DMS114 treated with DMSO at 0.1 percent for 48 hours (cell line): ENCODE data around the gene FXYD5.
"Not testable (repeated sequence)": the region's sequence is repeated elsewhere in the genome, so short reads cannot be mapped to it uniquely, and the experiment has no call there.

Source experiments
- DNase-seq: peaks from one replicate; lab custom pipeline; 2025; ENCODE audit not compliant: unreplicated experiment; lab: John Stamatoyannopoulos, UW

Gene FXYD5

DNA sequence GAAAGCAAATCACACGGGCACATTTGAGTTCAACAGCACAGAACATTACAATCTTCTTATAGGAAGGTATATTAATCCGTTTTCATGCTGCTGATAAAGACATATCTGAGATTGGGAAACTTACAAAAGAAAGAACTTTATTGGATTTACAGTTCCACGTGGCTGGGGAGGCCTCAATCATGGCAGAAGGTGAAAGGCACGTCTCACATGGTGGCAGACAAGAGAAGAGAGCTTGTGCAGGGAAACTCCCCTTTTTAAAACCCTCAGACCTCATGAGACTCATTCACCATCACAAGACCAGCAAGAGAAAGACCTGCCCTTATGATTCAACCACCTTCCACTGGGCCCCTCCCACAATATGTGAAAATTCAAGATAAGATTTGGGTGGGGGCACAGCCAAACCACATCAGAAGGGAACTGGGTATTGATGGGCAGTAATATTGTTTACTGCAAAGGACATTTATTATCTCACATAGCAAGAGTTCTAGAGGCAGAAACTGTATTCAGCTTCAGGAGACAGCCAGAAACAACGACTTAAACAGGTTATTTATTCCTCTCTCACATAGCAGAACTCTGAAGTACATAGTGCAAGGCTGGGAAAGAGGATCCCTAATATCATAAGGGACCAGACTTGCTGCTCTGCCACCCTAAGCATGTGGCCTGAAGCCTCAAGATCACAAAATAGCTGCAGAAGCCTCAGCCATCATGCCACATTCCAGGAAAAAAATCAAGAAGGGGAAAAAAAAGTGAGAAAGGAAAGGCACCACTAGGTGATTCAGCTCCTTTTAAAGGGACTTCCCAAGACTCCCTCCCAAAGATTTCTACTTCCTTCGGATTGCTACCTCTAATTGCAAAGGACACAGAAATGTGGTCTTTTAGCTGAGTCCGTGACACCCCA is 23.1 kb downstream of the FXYD5 start:
- DNase-seq = no peak

DNA sequence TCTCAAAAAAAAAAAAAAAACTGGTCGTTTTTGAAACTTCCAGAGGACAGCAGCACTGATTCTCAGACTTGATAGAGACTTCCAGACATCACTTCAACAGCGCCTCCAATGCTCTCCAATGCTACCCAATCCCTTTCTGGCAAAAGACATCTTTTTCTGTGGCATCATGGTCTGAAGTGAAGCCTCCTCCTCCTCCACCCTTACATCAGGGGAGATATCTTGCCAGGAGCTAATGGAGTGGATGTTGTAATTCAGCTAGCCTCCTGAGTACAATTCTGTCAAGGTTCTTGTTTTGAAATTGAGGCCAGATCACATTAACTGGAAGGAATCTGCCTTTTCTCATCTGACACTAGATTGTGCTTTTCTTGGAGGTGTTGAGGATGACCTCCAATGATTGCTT is 24.2 kb downstream of the FXYD5 start:
- DNase-seq = no peak

DNA sequence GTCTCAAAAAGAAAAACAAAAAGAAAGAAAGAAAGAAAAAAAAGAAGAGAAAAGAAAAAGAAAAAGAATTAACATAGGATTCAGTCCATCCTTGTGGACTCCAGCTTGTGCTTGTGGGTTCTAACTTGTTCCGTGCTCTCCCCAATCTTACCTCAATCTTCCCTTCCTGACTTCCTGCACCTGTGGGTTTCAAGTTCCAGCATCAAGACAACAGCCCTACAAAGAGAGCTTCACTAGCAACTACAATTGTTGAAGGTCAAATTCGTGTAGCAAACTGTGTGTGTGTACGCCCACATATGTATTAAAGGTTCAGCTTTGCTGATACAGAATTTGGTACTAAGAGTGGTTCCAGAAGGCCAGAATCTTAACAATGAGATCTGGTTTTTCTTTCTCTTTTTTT is 25.3 kb downstream of the FXYD5 start:
- DNase-seq = no peak

DNA sequence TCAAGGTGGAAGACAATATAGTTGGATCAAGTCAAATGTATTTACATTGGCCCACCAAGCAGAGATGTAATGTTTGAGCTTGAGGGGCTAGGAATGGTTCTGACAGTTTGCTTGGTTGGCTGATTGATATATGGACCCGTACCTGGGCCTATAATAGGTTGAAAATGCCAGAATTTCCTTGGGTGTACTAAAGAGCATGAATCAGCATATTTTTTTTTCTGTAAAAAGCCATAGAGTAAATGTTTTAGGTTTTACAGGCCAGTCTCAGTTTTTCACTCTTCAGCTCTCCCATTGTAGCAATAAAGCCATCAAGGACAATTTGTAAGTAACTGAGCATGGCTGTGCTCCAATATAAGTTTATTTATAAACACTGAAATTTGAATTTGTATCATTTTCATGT is 26.9 kb downstream of the FXYD5 start:
- DNase-seq = no peak

DNA sequence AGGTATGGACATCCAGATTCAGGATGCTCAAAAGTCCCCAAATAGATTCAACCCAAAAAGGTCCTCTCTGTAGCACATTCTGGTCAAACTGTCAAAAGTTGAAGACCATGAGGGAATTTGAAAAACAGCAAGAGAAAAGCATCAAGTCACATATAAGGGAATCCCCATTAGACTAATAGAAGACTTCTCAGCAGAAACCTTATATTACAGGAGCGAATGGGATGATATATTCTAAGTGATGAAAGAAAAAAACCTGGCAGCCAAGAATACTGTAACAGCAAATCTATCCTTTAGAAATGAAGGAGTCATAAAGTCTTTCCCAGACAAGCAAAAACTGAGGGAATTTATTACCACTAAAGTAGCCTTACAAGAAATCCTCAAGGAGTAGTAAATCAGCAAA is 29.7 kb downstream of the FXYD5 start:
- no peak for DNase-seq

DNA sequence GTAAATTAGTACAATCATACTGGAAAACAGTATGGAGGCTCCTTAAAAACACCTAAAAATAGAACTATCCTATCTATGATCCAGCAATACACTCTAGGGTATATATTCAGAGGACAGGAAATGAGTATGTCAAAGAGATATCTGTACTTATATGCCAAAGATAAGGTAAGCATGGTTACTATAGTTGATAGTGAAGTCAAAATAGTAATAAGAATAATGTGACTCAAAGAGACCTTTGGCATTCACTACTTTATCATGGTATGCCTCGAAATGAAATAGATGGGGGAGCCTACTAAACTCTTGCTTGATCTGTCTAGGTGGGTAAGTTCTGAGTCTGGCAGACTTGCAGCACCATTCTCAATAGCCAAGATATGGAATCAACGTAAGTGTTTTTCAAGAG is 30.3 kb downstream of the FXYD5 start:
- DNase-seq = no peak

DNA sequence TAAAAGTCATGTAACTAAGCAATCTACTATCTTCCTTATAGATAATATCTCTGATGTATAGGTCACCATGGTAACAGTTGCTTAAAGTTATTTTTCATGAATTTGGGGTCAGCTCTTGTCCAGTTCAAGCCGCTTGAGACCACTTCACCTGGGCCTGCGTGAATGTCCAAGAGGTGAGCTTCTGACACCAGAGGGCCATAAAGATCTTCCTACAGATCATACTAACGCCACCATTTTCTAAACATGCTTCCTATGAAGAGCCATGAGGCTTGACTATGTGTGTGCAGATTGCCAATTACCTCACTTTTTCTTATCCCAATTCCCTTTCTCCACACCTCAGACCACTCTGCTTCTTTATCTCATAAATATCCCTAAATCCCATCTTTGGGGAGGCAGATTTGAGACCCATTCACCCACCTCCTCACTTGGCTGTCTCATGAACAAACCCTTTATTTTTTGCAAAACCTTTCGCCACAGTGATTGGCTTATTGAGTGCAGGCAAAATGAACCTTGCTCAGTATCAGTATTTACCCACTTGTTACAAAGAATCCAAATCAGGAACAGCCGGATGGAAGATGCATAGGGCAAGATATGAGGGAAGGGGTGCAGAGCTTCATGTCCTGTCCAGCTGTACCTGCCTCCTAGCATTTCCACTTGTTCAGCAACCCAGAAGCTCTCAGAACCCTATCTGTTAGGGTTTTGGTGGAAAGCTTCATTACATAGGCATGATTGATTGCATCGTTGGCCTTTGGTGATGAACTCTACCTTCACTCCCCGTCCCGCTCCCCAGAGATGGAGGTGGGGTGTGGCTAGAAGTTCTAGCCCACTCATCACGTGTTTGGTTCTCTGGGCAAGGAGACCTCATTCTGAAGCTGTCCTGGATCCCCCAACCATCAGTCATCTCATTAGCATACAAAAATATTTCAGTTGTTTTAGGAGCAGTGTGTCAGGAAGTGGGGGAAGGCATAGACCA is 39.8 kb downstream of the FXYD5 start:
- DNase-seq = no peak

DNA sequence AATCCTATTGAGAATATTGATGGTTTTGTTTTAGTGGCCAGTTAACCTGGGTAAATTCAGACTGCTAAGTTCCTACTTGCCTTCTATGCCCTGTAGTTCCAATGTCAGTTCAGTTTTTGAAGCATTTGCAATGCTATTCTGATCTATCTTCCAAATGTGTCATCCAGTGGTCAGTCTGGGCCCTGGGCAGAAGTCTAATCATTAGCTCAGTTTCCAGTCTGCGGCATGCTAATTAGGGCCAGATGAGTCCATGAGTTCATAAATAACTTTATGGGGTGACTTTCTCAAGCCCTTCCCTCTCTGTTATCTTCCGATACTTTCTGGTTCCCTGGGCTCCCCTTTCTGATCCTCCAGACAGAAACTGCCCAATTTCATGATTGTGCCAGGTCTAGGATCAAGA is 41.3 kb downstream of the FXYD5 start:
- DNase-seq = no peak

DNA sequence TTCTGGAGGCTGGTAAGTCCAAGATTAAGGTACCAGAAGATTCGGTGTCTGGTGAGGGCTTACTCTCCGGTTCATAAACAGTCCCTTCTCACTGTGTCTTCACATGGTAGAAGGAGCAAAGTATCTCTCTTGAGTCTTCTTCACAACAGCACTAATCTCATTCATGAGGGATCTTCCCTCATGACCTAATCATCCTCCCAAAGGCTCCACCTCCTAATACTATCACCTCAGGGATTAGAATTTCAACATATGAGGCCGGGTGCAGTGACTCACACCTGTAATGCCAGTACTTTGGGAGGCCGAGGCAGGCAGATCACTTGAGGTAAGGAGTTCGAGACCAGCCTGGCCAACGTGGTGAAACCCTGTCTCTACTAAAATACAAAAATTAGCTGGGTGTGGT is 42.3 kb downstream of the FXYD5 start:
- not testable (repeated sequence) for DNase-seq

DNA sequence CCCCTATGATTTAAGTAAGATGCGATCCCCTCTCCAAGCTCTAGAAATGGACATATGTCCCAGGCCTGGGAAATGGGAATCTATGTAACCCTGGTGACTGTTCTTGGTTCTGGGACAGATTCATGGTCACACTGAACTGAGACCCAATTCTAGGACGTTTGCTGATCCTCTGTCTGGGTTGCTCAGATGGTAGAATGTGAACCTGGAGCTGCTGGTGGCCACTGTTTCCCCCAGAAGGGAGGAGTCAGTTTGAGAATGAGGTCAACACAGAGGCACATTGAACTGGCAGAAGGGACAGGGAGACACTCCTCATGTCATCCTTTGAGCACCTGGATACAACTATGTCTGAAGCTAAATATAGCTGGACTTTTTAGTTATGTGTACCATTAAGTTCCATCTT is 44.9 kb downstream of the FXYD5 start:
- DNase-seq = no peak

DNA sequence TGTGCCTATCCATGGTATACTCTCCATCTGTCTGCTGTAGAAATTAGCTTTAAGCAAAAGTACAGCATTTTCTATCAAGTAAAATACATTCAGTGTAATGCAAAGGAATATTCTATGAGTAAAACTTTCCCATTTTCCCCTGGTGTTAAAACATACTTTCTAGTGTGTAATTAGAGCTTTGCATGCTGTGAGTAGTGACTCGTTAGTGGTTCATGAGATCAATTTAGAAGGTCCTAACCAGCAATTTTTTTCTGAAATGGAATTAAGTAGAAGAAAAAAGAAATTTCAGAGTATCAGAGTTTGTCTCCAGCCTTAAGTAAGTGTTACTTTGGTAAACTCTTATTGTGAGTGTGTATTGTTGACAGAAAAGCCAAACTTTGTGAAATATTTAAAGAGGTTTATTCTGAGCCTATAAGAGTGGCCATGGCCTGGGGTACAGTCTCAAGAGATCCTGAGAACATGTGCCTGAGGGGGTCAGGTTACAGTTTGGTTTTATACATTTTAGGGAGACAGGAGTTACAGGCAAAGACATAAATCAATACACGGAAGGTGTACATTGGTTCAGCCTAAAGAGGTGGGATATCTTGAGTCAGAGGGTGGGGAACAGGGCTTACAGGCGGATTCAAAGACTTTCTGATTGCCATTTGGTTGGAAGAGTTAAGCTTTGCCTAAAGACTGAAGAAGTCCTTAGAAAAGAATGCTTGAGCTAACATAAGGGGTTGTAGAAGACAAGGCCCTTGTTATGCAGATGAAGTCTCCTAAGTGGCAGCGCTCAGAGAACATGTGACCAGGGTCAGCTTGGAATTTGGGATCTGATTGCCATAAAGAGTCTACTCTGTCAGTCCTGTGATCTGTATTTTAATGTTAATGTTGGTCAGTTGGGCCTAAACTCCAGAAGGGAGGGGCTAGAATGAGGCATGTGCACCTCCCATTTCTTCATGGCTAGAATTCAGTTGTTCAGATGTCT is 48.5 kb downstream of the FXYD5 start:
- DNase-seq = no peak

DNA sequence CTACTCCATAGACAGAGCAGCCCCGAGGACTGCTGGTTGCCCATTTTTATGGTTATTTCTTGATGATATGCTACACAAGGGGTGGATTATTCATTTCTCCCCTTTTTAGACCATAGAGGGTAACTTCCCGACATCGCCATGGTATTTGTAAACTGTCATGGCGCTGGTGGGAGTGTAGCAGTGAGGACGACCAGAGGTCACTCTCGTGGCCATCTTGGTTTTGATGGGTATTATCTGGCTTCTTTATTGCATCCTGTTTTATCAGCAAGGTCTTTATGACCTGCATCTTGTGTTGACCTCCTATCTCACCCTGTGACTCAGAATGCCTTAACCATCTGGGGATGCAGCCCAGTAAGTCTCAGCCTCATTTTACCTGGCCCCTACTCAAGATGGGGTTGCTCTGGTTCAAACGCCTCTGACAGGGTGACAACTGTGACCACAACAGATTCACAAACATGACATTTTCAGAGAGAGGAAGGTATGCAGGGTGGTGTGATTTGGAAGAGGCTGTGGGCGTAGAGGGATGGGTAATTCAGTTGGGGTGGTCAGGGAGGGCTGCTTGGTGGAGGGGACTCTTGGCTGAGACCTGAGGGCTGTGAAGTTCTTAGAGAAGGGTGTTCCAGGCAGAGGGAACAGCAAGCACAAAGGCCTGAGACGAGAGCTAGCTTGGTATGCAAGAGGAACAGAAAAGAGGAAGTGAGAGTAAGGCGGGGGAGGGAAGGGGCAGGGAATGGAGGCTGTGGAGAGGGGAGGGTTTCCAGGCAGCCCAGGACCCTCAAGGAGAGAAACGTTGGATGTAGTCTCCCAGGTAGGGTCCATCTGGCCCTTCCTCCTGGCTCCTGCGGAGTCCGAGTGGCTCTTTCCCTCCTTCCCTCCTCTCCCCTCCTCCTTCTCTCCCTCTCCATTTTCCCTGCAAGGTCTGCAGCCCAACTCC is 50.5 kb downstream of the FXYD5 start:
- no peak for DNase-seq

DNA sequence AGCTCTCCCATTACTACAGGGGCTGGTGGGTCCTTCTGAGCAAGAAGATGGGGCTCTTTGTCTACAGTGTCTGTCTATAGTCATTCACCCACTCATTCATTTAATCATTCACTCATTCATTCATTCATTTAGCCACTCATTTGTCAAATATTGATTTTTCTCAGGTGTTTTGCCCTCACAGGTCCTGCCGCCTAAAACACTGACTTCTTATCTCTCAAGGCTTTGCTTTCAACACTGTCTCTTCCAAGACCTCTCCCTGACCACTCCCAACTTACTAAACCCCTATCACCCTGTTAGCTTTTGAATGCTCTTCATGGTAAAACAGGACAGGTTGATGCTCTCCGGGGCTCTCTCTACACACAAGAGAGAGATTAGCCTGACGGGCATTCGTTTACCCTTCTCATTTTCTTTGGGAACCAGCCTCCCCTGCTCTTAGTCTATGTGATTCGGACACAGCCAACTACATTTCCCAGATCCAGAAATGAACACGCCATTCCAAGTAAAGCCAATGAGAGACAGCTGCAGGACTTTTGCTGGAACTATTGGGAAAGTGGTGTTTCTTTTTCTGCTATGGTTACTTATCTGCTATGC is 51.3 kb downstream of the FXYD5 start:
- DNase-seq = no peak

DNA sequence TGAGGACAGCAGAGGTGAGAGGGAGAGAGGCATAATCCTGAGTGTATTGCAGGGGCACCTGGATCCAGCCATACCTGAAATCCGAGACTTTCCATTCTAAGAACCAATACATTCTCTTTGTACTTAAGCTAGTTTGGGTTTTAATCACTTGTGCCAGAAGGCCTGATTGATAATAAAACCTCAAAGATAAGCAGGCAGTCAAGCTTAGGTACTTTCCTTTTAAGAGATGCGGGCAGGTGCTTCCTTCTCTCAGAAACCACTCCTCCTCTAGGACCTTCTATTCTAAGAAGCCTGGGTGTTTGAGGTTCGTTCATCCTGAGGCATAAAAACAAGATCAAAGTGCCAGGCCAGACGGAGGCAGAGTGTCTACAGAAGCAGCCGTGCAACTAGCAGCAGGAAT is 51.8 kb downstream of the FXYD5 start:
- no peak for DNase-seq

DNA sequence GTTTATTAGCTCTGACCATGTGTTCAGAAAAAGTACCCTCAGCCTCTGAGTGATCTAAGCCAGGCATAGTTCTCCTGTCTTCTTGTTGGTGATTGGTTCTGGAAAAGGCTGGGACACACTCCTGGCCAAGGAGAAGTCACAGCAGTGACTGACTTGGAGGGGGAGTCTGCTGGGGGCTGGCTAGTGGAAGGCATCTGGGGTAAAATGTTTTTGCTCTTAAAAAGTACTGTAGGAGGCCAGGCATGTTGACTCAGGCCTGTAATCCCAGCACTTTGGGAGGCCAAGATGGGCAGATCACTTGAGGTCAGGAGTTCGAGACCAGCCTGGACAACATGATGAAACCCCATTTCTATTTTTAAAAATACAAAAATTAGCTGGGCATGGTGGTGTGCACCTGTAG is 52.3 kb downstream of the FXYD5 start:
- DNase-seq = no peak

DNA sequence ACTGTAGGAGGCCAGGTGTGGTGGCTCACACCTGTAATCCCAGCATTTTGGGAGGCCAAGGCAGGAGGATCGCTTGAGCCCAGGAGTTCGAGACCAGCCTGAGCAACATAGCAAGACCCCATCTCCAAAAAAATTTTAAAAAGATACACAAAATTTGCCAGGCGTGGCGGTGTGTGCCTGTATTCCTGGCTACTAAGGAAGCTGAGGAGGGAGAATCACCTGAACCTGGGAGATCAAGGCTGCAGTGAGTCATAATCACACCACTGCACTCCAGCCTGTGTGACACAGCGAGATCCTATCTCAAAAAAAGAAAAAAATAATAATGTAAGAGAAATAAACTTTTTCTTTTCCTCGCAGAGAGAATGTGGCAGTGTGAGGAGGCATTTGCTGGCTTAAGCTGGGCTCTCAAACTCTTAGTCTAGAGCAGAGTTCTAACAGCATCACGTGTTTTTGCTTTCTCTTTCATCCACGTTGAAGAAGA is 52.9 kb downstream of the FXYD5 start:
- no peak for DNase-seq

DNA sequence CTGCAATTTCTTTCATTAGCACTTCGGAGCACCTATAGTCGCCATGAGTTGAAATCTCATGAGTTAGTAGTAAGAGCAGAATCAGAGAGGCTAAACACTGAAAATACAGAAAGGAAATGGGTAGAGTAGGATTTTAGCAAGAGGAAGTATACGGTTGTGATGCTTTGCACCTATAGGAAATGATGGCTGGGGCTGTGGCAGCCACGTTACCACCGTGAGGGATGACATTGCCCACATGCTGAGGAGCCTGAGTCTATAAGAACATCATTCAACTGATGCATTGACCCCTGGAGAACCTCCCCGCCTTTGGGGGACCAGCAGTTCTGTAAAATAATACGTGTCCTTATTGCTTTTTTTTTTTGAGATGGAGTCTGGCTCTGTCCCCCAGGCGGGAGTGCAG is 53.6 kb downstream of the FXYD5 start:
- no peak for DNase-seq

DNA sequence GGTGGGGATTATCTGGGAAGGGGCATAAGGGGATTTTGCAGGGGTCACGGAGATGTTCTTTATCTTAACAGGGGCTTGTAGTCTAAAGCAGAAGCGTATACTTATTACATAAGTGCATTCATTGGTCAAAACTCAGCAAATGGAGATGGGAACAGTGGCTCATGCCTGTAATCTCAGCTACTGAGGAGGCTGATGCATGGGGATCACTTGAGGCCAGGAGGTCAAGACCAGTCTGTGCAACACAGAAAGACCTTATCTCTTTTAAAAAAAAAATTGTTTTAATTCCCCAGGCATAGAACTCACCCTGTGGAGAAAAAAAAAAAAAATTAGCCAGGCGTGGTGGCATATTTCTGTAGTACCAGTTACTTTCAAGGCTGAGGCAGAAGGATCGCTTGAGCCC is 55.1 kb downstream of the FXYD5 start:
- DNase-seq = no peak

DNA sequence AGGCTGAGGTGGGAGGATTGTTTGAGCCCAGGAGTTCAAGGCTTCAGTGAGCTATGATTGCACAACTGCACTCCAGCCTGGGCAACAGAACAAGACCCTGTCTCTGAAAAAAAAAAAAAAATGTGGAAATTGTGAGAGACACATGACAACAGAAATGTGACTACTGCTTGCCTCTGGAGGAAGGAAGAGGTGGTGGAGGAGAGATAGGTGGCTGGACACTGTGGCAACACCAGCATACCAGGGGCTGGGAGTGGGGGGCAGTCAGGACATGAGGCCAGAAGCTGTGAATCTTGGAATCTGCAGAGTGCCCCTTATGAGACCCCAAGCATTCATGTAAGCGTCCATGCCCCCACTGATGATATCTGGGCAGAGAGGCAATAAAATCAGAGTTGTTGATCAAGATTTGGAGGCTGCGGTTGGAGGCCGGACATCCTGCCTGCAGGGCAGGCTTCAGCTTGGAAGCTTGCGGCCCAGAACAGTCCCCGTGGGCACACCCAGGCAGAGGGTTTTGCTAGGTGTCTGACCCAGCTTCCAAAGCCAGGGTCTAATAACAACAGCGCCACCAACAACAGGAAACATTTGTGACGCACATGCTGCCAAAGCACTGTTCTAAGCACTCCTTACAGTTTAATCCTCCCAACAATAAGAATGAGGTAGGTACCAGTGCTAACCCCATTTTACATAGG is 57.2 kb downstream of the FXYD5 start:
- DNase-seq = no peak
